GM18511 (cell line): ENCODE data around the gene UNC5CL.
"Not testable (repeated sequence)": the region's sequence is repeated elsewhere in the genome, so short reads cannot be mapped to it uniquely, and the experiment has no call there.

Experiments
- ATAC-seq: cut with Tn5 transposase; IDR thresholded peaks from one replicate; pipeline ENCODE4 v1.9.1; 2021; ENCODE audit warnings: mild to moderate bottlenecking, moderate library complexity; ENCODE audit not compliant: unreplicated experiment

UNC5CL gene

GRCh38 chr6:41009669-41010068, 29.4 kb downstream of the UNC5CL start:
- no peak for ATAC-seq

- ATAC-seq = no peak
Measured at GRCh38 chr6:41008011-41008410, 31.0 kb downstream of the UNC5CL start.

GRCh38 chr6:41006980-41007379, 32.0 kb downstream of the UNC5CL start:
- ATAC-seq = not testable (repeated sequence)

GRCh38 chr6:41006217-41006616, 32.8 kb downstream of the UNC5CL start:
- peak; percentile 68 for ATAC-seq

GRCh38 chr6:41002168-41002567, 36.9 kb downstream of the UNC5CL start:
- ATAC-seq = no peak

DNA sequence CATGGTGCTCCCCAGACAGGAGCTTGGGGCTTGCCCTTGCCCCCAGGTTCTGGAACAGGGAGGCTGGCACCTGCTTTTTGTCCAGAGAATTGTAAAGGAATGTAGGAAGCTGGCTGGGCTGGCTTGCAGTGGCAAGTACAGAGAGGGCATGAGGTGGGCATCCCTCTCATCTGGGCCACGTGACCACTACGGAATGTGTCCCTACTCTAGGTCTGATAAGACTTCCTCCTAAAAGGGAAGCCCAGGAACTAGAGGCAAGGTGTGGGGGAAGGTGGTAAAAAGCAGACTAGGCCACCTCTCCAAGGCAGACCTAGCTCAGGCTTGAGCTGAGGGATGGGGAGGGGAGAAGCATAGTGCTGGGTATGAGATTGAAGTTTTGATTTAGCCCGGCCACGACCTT, 38.8 kb downstream of the UNC5CL start:
- no peak for ATAC-seq

- no peak for ATAC-seq
Measured at GRCh38 chr6:40999569-40999968, 39.5 kb downstream of the UNC5CL start.

GRCh38 chr6:40998661-40999060, 40.4 kb downstream of the UNC5CL start:
- no peak for ATAC-seq

DNA sequence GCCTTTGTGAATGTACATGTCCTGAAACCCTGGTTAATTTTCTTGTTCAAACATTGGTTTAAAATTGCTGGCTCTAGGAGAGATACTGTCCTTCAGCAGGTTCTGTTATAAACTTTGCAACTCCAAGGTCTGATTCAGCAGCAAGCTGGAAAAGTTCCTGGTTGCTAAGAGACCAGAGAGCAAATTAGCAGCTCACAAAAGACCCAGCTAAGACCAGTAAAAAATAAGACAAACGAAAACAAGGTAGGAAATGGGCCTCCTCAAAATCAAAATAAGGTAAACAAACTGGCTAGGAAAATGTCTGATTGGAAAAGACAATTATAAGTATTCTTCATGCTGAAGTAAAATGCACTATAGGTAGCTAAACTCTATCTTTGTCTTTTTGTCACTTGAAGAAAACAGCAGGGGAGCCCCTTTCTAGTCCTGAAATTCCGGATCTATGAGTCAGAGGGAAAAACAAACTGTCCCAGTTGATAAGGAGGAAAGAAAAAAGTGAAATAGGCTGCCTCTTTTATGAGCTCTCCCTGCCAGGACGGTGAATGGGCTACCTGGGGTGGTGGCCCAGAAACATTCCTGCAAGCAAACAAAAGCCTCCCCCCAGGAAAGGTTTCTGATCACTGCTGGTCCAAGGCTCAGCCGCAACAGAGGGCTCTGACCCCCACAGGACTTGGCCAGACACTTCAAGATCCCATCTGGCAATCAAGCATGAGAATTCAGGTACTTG, 41.6 kb downstream of the UNC5CL start:
- ATAC-seq = no peak

DNA sequence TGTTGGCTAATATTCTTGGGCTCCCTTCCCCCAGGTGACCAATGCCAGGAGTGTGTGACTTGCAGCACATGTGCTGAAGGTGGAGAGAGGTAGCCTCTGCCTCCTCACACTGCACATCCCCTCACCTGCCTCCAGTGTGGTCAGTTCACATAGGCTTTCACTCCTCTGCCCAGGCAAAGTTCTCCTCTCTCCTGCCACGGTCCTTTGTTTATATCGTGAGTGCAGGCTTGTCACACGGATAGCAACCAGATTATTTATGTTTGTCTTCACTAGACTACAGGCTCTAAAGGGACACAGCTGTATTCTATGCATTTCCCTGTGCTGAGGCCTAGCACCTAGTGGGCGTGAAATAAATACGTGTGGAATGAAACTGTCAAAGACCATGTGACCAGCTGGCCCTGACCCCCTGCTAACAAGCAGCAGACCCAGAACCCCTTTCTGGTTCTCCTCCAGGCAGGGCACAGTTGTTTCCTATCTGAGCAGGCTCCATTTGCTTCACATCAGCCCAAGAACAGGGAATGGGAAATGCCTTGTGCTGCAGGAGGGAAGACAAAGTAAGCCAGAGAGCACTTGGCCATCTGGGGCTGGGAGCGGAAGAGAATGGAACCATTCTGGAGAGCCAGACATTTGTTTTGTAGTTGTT, 42.3 kb downstream of the UNC5CL start:
- ATAC-seq = no peak

GRCh38 chr6:40992746-40993145, 46.3 kb downstream of the UNC5CL start:
- no peak for ATAC-seq

- ATAC-seq = no peak
Measured at GRCh38 chr6:40990301-40990700, 48.7 kb downstream of the UNC5CL start.

DNA sequence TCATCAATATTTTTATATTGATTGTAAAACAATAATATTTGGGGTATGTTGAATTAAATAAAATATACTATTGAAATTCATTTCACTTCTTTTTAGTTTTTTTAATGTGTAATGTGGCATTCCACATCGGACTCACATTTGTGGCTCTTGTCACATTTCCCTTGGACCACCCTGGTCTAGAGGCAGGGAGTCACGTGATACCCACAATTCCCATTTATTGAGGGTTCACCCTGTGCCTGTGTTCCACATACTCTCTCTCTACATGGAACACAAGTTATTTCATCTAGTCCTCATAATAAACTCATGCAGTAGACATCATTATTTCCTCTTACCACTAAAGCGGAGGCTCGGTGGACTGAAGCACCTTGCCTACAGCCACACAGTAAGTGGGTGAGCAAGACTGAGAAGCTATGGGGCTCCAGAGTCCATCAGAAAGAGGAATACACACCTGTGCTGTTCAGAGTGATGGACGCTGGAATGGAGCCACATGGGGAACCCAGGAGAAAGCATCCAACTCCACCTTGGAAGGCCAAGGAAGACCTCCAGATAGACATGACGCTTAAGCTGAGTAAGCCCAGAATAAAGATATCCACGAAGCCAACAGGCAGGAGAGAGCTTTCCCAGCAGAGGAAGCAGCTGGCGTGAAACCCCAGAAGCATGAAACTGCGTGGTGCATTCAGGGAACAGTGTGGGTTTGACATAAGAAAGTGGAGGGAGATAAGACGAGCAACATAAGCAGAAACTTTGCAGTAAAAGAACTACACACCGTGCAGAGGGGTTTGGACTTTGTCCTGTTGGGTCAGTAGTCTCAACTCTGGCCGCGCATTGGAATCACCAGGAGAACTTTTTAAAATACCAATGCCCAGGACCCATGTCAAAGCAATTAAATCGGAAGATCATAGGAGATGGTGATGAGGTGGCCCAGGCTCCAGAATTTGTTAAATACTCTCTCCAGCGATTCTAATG, 49.5 kb downstream of the UNC5CL start:
- no peak for ATAC-seq

GRCh38 chr6:40988634-40989033, 50.4 kb downstream of the UNC5CL start:
- ATAC-seq = no peak

- ATAC-seq = no peak
Measured at GRCh38 chr6:40986921-40987819, 51.9 kb downstream of the UNC5CL start.

DNA sequence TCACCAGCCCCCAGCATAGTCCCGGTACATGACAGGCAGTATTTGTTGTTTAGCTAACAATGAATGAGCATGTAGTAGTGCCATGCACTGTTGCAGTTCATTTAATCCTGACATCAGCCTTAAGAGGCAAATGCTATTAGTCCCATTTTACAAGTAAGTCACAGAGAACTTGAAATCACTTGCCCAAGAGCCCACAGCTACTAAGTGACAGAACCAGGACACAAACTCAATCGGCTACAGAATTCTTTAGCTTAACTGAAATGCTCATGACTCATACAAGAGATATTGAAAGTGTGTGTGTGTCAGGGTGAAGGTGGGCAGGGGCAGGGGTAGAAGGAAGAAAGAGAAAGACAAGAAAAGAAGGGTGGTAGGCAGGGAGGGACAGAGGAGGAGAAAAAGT, 52.7 kb downstream of the UNC5CL start:
- ATAC-seq = no peak

GRCh38 chr6:40983752-40984151, 55.3 kb downstream of the UNC5CL start:
- ATAC-seq = no peak

GRCh38 chr6:40982917-40983316, 56.1 kb downstream of the UNC5CL start:
- no peak for ATAC-seq

- no peak for ATAC-seq
Measured at GRCh38 chr6:40978687-40979289, 60.2 kb downstream of the UNC5CL start.

DNA sequence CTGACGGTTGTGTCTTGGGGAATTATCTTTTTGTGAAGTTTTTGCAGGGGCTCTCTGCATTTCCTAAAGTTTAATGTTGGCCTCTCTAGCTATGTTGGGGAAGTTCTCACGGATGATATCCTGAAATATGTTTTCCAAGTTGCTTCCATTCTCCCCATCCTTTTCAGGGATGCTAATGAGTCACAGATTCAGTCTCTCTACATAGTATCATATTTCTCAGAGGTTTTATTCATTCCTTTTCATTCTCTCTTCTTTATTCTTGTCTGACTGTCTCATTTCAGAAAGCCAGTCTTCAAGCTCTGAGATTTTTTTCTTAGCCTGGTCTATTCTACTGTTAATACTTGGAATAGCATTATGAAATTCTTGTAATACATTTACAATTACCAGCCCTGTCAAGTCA, 61.3 kb downstream of the UNC5CL start:
- no peak for ATAC-seq
